GM12874 (cell line): ENCODE measurements around the gene PKMYT1.

Source experiments
- CTCF ChIP-seq: IDR thresholded peaks from 2 replicates; pipeline ENCODE4 v1.5.1; 2011; ENCODE audit warnings: low read depth, mild to moderate bottlenecking, control low read depth, low read length, moderate library complexity; ENCODE audit not compliant: insufficient read depth

Gene PKMYT1

GRCh38 chr16:3003582-3004270 lies 23.5 kb upstream of the PKMYT1 start:
- peak; percentile 64 for TF ChIP-seq CTCF

- no peak for TF ChIP-seq CTCF
Observed at GRCh38 chr16:3001316-3001715, 21.1 kb upstream of the PKMYT1 start.

GRCh38 chr16:3000540-3000939 lies 20.3 kb upstream of the PKMYT1 start:
- no peak for TF ChIP-seq CTCF

- TF ChIP-seq CTCF, result no peak
Observed at GRCh38 chr16:2999929-3000328, 19.7 kb upstream of the PKMYT1 start.

GRCh38 chr16:2996298-2996697 lies 16.1 kb upstream of the PKMYT1 start:
- TF ChIP-seq CTCF, result no peak

- no peak for TF ChIP-seq CTCF
Observed at GRCh38 chr16:2992383-2993081, 12.3 kb upstream of the PKMYT1 start.

GRCh38 chr16:2991566-2992261 lies 11.5 kb upstream of the PKMYT1 start:
- TF ChIP-seq CTCF, result no peak
